ENCODE measurements around the gene SPEM1.

SPEM1 gene

DNA sequence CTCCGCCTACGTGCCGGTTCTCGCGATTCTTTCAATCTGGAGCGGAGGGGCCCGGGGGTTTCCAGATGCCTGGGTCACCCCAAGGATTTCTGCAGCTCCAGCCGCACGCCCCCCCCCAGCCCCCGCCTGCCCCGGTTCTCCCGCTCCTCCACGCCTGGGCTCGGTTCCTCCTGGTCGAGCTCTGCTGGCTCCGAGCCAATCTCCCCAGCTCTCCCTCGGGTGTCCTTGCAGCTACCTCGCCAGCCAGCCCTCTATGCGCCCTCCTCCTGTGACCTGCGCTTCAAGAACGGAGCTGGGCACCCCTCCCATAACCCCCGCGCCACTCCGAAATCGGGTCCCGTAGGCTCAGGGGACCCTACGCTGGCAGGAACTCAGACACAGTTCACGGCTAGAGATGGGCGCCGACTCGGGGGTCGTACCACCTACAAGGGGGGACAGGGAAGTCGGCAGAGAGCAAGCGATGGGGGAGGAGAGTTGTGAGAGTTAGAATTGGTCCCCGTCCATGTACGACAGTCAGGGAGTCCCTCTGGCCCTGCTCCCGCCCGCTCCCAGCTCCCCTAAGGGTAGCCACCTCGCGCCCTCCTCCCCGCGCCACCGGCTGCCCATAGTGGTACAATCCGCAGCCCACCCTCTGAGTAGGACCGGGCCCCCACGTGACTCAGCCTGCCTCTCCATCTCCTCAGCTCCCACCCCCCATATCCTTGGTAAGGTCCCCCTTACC, 20.1 kb downstream of the SPEM1 start:
- DNase-seq (ENCODE audit: low spot score) = no peak

DNA sequence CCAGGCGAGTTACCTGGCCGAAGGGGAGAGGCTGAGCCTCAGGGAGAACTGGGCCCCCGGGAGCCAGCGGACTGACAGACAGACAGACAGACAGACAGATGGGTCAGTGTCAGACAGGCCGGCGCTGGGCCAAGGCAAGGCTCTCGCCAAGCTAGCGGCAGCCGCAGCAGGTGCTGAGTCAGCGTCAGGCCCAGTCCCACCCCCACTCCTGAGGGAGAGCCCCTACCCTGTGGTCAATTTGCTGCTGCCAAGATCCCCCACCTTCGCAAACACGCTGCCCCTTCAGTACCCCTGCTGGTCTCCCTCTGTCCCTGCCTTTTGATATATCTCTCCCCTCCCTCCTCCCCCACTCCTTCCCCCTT, 20.7 kb downstream of the SPEM1 start:
- DNase-seq (ENCODE audit: low spot score) = no peak

- DNase-seq (ENCODE audit: low spot score) = no peak
Observed at GRCh38 chr17:7441266-7441665, 21.1 kb downstream of the SPEM1 start.

DNA sequence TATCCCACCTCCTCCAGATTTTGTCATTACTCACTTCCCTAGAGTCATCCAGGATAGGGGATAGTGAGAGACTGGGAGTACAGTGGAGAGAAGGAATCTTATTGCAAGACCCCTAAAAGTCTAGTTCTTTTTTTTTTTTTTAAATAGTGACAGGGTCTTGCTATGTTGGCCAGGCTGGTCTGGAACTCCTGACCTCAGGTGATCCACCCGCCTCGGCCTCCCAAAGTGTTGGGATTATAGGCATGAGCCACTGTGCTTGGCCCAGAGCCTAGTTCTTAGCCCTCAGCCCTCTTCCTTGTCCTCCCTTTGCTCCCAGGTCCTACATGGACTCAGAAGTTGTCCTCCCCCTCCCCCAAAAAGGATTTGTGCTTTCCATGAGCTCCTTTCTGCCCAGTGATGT, 22.0 kb downstream of the SPEM1 start:
- DNase-seq (ENCODE audit: low spot score) = no peak

DNA sequence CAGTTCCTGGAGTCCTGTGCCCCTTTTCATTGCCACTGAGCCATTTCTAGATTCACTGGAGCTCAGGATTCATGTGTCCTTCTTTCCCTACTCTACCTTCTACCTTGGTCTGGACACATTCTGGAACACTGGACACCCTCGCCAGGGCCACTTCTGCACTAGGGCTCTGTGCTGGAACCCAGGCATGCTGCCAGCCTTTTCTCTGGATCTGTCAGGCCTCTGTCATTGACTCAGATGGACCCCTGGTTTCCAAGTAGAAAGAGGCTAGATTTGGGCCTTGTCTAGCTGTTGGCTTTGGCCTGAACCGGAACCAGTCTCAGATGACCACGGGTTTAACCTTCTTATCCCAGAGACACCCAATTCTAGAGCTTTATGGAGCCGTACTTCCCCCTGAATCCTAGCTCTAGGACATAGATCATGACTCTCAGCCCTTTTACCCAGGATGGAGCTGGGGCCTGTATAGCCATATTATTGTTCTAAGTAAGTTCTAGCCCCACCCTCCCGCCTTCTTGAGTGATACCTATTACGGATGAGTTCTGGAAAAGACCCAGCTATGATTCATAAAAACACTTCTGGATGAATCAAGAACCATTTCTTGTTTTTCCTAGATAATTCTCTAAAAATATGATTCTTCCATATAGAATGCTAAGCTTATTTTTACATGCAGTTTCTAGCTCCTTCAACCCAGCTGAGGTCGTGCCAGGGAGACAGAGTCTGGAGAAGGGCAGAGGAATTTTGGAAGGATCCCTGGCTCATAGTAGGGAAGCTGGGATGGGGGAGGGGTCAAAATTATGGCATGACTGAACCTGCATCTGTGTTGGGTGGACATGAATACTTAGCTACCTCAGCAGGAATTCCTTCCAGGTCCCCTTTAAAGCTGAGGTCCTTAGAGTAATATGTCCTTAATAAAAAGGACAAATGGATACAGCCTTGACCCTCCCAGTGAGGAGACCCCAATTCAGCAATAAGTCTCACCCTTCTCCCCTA, 23.7 kb downstream of the SPEM1 start:
- DNase-seq (ENCODE audit: low spot score) = no peak

DNA sequence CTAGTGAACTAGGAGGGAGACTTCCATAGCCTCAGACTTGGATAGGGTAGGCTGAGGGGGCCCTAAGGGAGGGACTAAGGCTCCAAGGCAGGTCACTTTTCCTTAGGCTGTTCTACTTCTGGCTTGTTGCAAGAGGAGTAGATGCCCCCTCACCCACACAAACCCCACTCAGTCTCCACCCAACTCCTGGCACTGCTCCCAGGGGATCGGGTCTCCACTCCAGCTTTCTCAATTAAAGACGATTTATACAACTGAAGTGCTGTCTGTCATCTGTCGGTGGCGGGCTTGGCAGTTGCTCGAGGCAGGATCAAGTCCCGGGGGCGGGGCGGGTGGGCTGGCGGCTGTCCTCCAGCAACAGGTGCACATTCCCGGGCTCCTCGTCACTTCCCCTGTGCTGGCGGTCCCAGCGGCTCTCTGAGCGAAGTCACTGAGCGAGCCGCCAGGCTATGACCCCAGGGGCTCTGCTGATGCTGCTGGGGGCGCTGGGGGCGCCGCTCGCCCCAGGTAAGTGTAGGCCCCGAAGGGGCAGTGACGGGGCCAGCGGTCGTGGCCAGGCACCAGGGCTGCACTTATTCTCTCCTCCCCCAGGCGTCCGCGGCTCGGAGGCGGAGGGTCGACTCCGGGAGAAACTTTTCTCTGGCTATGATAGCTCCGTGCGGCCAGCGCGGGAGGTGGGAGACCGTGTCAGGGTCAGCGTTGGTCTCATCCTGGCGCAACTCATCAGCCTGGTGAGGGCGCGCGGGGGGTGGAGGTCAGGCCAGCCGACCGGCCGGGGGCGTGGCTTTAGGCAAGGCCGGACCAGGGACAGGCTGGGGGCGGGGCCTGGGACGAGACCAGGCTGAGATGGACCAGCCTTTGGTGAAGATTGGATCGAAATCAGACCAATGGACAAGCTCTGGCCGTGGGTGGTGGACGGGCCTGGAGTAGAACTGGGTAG, 24.8 kb downstream of the SPEM1 start, which contains the start of gene CHRNB1:
Gene CHRNB1 (plus strand): TSS at position 380 of the 937 bp plus-strand sequence. CDS start 67 bp downstream, at position 447.
- DNase-seq (ENCODE audit: low spot score) = peak; percentile 91

DNA sequence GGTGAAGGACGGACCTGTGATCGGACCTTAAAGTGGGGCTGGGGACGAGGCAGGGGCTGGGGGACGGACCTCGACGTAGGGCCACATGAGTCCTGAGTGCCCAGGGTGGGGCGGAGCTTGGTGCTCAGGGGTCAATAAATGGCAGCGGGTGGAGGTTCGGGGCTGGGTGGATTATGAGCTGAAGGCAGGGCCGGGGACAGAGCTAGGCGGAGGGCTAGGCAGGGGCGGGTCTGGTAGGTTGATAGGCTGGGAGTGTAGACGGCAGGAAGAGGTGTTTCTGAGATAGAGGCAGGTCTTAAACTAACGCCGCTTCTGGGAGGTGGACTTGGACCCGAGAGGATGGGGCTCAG, 25.5 kb downstream of the SPEM1 start:
- peak; percentile 88 for DNase-seq (ENCODE audit: low spot score)

- DNase-seq (ENCODE audit: low spot score) = no peak
Observed at GRCh38 chr17:7448461-7448860, 28.3 kb downstream of the SPEM1 start.

GRCh38 chr17:7459961-7460545, 39.9 kb downstream of the SPEM1 start:
- DNase-seq (ENCODE audit: low spot score) = no peak

- peak; percentile 69 for DNase-seq (ENCODE audit: low spot score)
Observed at GRCh38 chr17:7460850-7461660, 40.9 kb downstream of the SPEM1 start.

GRCh38 chr17:7462474-7463371, 42.6 kb downstream of the SPEM1 start:
- DNase-seq (ENCODE audit: low spot score) = no peak

DNA sequence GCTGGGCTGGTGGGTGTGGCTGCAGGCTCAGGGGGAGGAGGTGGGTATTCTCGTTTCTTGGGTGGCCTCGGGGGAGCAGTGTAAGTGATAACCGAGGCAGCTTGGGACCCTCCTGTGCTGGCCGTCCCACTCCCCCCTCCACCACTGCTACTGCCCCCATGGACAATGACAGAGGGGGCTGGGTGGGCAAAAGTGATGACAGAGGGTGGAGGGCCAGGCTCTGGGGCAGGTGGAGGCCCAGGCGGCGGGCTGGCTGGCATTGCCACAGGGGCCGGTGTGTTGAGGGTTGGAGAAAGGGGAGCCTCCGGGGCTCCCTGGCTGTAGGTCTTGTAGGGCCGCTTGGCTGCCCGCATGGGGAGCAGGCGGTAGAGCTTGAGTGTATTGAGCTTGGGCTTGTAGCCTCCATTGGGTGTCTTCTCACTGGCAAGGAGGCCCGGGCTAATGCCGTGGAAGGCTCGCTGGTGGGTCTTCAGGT, 43.3 kb downstream of the SPEM1 start:
- DNase-seq (ENCODE audit: low spot score) = no peak

DNA sequence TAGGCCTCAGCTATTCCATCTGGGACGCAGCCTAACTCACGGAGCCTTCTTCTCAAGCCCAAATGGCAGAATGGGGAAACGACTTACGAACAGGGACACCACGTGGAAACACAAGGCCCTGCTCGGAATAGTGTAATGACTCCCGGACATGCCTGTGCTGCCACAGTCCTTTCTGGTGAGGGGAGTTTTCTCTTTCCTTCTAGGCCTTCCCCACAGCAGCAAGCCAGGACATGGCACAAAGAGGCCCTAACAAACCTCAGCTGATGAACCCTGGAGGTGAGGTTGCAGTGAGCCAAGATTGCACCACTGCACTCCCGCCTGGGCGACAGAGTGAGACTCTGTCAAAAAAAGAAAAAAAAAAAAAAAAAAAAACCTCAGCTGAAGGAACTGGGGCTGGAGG, 44.0 kb downstream of the SPEM1 start:
- DNase-seq (ENCODE audit: low spot score) = no peak

- DNase-seq (ENCODE audit: low spot score) = no peak
Observed at GRCh38 chr17:7465597-7466275, 45.6 kb downstream of the SPEM1 start.

- no peak for DNase-seq (ENCODE audit: low spot score)
Observed at GRCh38 chr17:7466318-7466638, 46.2 kb downstream of the SPEM1 start.

DNA sequence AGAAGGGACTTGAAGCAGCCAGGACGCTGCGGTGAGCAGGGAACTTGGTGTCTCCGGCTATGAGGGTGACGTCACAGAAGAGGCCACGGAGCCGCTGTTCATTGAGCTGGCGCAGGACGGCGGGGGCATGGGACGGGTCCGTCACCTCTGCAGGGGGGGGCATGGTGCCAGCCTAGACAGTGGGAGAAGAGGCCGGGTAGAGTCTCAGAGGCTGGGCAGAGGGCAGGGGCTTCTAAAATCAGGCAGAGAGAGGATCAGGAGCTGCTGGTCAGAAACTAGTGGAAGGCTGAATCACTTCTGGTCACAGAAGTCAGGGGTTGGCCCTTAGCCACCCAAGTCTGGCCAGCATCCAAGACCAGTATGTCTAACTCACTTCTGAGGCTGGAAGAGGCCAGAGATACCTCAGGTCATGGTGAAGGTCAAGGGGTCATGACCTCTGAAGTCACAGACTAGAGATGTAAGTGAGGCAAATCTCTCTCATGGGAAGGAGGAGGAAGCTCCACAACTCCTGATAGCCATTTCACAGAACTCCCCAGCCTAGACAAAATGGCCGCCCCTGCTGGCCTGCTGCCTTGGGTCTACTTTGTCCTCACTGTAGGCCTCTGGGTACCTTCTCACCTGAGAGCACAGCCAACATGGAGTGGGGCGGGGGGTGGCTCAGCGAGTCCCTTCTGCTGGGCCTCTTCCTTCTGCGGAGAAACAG, 46.7 kb downstream of the SPEM1 start:
- DNase-seq (ENCODE audit: low spot score) = no peak

GRCh38 chr17:7467498-7467897, 47.4 kb downstream of the SPEM1 start:
- DNase-seq (ENCODE audit: low spot score) = no peak

- no peak for DNase-seq (ENCODE audit: low spot score)
Observed at GRCh38 chr17:7468290-7468689, 48.2 kb downstream of the SPEM1 start.
